CD4-positive, CD25-positive, alpha-beta regulatory T cell (primary cell): ENCODE data around the gene RAB44. TPM values are rescaled to one million over a fixed set of nuclear protein-coding genes. Genes with fewer than 3 reads are reported as not detected.

Experiments
- polyA plus RNA-seq, 4 donors: library from polyadenylated mRNA; unstranded; fragments of 300-500 nt; fragmentation: Illumina TruSeq; gene quantifications; one replicate each; pipeline ENCODE4 v1.2.3, GENCODE V29; 2021
- total RNA-seq: library from RNA; stranded (reverse); gene quantifications from one replicate; pipeline ENCODE4 v1.2.3, GENCODE V29; 2022

Gene RAB44
- total and polyA plus RNA-seq, 5 donors from 2014 or later: 0.27 TPM; not detected in 4

Other genes with a start within 250 kb of the RAB44 start
- 106 TPM for gene STK38, start 150.3 kb upstream of the RAB44 start, total RNA-seq
- 100 to 1,000 TPM in 3 of 4 donors, 10 to 100 TPM in 1; 92.8 to 126 (median 113) TPM for gene STK38, start 150.3 kb upstream of the RAB44 start, polyA plus RNA-seq
- gene SRSF3, start 103.5 kb upstream of the RAB44 start, total RNA-seq: 731 TPM
- 100 to 1,000 TPM; 398 to 433 (median 407) TPM for gene SRSF3, start 103.5 kb upstream of the RAB44 start, polyA plus RNA-seq
- 115 TPM for gene CDKN1A, start 19.1 kb upstream of the RAB44 start, total RNA-seq
- 1 to 10 TPM; 1.4 to 2.6 (median 1.5) TPM for gene CDKN1A, start 19.1 kb upstream of the RAB44 start, polyA plus RNA-seq
- 4.3 TPM for gene CPNE5, start 141.6 kb downstream of the RAB44 start, total RNA-seq
- gene CPNE5, start 141.6 kb downstream of the RAB44 start, polyA plus RNA-seq: 1 to 10 TPM in 1 of 4 donors, under 1 TPM in 3; 0.16 to 2.5 (median 0.78) TPM
- gene PPIL1, start 177.0 kb downstream of the RAB44 start, total RNA-seq: 6.1 TPM
- 10 to 100 TPM; 17.8 to 31.0 (median 24.0) TPM for gene PPIL1, start 177.0 kb downstream of the RAB44 start, polyA plus RNA-seq
- gene C6orf89, start 188.1 kb downstream of the RAB44 start, total RNA-seq: 33.8 TPM
- 10 to 100 TPM; 39.8 to 49.1 (median 45.4) TPM for gene C6orf89, start 188.1 kb downstream of the RAB44 start, polyA plus RNA-seq